GM12874 (cell line): ENCODE measurements around the gene SLC38A11.

Experiments
- TF ChIP-seq, protein P1 (sequence below): IDR thresholded peaks from 2 replicates; pipeline ENCODE4 v1.5.1; 2011; ENCODE audit warnings: low read depth, mild to moderate bottlenecking, control low read depth, low read length, moderate library complexity; ENCODE audit not compliant: insufficient read depth

Gene SLC38A11

DNA sequence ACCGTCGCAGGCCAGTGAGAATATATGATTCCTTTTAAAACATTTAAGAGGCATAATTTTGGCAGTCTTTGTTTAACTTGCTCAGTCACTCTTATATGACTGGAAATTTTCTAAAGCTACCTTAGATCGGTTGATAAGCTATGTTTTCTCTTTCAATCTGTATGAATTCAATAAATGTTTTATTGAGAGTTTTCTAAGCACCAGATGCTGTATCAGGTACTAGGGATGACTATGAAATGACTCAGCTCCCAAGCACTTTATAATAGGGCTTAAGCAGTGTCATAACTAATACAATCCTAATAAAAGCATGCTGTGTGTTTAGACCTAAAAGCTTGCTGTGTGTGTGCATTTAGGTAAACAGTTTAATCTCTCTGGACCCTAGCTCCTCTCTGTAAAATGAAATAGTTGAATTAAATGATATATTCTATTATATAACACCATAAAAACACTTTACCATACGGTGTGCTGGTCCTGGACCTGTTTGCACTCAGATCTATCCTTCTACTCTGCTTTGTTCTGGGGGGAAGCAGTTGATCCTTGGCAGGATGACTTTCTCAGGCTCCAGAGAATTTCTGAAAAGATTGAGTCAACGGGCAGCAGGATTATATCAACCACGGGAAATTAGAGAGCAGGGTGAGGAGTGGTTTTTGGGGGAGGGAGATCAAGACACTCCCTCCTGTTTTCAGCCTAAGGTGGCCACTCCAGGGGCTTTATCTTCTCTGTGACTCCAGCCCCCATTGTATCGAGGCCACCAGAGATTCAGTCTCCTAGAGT lies 26.1 kb upstream of the SLC38A11 start:
- TF ChIP-seq, protein P1, sequence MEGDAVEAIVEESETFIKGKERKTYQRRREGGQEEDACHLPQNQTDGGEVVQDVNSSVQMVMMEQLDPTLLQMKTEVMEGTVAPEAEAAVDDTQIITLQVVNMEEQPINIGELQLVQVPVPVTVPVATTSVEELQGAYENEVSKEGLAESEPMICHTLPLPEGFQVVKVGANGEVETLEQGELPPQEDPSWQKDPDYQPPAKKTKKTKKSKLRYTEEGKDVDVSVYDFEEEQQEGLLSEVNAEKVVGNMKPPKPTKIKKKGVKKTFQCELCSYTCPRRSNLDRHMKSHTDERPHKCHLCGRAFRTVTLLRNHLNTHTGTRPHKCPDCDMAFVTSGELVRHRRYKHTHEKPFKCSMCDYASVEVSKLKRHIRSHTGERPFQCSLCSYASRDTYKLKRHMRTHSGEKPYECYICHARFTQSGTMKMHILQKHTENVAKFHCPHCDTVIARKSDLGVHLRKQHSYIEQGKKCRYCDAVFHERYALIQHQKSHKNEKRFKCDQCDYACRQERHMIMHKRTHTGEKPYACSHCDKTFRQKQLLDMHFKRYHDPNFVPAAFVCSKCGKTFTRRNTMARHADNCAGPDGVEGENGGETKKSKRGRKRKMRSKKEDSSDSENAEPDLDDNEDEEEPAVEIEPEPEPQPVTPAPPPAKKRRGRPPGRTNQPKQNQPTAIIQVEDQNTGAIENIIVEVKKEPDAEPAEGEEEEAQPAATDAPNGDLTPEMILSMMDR = no peak

DNA sequence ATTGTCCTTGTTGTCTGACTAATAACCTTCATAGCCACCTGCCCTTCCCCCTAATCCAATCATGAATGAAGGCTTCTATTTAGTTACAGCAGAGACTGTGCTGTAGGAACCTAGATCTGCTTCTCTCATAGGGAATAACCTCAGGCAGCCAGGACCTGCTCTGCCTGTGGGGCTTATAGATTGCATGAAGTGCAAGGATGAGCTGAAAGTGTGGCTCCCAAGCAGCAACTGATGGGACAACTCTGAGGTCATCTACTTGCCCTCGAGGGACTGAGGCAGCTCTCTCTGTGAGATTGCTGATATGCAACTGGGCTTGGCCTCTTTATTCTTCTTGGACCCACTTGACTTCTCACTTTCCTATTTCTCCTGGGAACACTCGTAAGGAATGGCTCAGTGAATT lies 23.8 kb upstream of the SLC38A11 start:
- TF ChIP-seq, protein P1 = no peak

DNA sequence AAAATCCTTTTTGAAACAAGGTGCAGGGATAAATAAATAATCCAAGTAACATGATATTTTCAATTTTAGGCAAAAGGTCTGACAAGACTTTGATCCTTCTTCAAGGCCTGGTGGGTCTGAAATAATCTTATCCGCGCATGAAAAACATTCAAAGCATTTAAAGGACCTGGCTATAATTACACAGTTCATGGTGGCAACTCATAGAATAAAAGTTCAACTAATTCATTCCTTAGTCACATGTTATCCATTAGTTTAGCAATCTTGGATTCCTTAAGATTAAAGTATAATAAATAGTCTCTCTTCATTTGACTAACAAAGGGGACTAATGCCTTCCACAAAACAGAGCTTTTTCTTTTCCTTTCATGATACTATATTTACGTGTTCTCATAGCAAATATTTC lies 21.0 kb upstream of the SLC38A11 start:
- TF ChIP-seq, protein P1 = no peak

DNA sequence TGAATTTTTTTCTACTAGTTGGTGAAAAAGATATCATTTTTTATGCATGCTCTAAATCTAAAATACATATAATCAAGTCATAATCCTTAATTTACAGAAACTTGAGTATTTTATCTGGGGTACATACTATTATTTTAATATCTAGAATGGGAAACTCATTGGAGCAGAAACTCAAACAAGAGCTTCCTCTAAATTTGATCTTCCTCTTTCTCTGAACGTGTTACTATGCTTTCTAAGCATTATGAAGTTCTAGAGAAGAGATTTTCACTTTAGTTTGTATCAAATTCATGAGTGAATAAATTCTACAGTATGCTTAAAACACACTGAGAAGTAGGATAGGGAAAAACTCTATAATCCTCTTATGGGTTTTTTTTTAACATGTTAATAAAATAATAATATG lies 20.6 kb upstream of the SLC38A11 start:
- TF ChIP-seq, protein P1 = no peak

DNA sequence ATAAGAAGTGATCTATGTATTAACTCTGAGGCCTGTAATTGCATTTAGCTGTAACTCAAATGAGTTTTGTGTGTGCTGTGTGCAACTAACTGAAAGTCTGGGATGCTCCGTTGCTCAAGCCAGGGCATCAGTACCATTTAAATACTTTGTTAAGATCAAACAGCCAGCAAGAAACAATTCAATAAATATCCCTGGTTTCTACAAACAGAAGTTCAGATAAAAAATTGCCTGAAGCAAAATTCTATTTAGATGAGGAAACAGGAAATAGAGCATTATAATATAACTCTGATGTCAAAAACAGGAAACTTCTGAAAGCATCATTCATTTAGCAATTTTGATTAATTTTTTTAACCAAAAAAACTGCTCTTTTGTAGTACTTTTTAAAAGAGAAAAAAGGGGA lies 18.9 kb upstream of the SLC38A11 start:
- TF ChIP-seq, protein P1 = no peak

DNA sequence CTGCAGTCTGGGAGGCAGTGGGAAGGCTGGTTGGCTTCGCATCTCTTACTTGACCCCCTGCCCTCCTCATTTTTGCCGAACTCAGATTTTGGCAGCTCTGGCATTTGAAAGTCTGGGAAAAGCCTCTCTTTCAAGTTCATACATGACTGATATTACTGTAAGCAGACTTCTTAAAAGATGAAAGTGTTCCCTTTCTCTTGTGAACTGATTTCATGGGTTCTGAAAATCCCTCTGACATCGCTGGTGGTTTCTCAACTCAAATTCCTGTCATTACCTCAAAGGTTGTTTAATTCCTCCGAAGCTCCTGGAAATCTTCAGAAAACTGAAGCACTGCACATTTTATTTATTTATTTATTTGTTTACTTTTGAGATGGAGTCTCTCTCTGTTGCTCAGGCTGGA lies 16.9 kb upstream of the SLC38A11 start:
- TF ChIP-seq, protein P1 = no peak

DNA sequence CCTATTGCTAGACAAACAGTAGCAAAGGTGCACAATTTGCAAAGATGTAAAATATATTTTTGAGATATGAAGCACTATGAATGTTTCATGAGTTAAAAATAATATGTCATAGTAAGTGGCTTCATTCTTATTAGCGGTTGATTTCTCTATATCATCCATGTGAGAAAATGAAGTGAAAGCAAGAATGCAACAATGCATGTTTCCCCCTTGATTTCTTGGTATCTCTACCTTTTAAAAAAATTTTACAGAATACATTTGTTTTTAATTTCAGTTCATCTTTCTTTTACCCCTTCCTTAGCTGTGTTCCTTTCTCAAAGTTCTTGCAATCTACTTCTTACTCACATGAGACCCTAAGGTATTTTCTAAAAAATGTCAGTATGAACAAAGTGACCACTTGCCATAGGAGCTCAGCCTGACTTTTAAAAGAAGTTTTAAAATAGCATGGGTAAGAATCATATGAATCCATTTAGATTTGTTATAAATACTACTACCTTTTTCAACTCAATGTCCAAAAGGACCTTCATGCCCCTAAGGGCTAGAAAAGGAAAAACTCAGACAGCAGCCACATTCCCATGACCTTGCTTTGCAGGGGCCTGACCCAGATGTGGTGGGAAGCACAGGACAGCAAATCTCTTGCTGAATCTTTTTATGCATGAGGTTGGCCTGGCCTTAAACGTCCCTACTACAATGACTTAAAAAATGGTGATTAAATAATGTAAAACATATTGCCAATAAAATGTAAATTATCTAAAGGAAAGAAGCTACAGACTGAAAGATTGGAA lies 14.8 kb upstream of the SLC38A11 start:
- TF ChIP-seq, protein P1 = no peak
